GM12878 (cell line): ENCODE results near the gene PPP1R1B. TPM values are rescaled to one million over a fixed set of nuclear protein-coding genes. Genes with fewer than 3 reads are reported as not detected.
A peak's percentile ranks its signal among the peaks of the same experiment; 100 is the strongest.

Experiments
- CEBPB ChIP-seq, 2 experiments: fragments of 150-350 bp in 1 of 2; IDR thresholded peaks; 2 replicates each; pipeline ENCODE4 v1.6.1; 2012 to 2014; ENCODE audit warnings: low read depth in 2 of 2, low read length in 2 of 2, borderline replicate concordance in 1 of 2, inconsistent platforms in 1 of 2
- ETV6 ChIP-seq, 2 experiments: fragments of 450-650 bp in 1 of 2; IDR thresholded peaks in 1 of 2; conservative IDR thresholded peaks in 1 of 2; 2 replicates each; pipeline ENCODE4 v1.6.1; 2014; ENCODE audit warnings: antibody characterized with exemption in 1 of 2, borderline replicate concordance in 1 of 2, low read depth in 1 of 2, mild to moderate bottlenecking in 1 of 2, moderate library complexity in 1 of 2
- FOS ChIP-seq: IDR thresholded peaks from 3 replicates; pipeline ENCODE4 v1.6.1; 2011; ENCODE audit warnings: borderline replicate concordance; ENCODE audit not compliant: insufficient read length; ENCODE audit errors: extremely low read depth
- FOXM1 ChIP-seq: IDR thresholded peaks from 2 replicates; pipeline ENCODE4 v1.6.1; 2012; ENCODE audit warnings: low read depth, mild to moderate bottlenecking, inconsistent platforms, low read length, moderate library complexity
- GABPA ChIP-seq: IDR thresholded peaks from 2 replicates; pipeline ENCODE4 v1.6.1; 2014; ENCODE audit warnings: antibody characterized with exemption, low read depth, mild to moderate bottlenecking, inconsistent platforms
- MYC ChIP-seq: IDR thresholded peaks from 2 replicates; pipeline ENCODE4 v1.6.1; 2011; ENCODE audit warnings: mild to moderate bottlenecking, low read length, moderate library complexity, inconsistent platforms; ENCODE audit not compliant: insufficient read depth, insufficient replicate concordance, insufficient read length, severe bottlenecking
- NFYA ChIP-seq: IDR thresholded peaks from 2 replicates; pipeline ENCODE4 v1.6.1; 2011; ENCODE audit warnings: low read depth, mild to moderate bottlenecking, low read length, improper control_type of control experiment, borderline replicate concordance
- RUNX3 ChIP-seq: IDR thresholded peaks from 2 replicates; pipeline ENCODE4 v1.6.1; 2012; ENCODE audit warnings: low read length, inconsistent platforms
- SIN3A ChIP-seq: IDR thresholded peaks from 2 replicates; pipeline ENCODE4 v1.6.1; 2012; ENCODE audit warnings: low read depth, low read length, improper control_type of control experiment
- SMC3 ChIP-seq: IDR thresholded peaks from 2 replicates; pipeline ENCODE4 v1.6.1; 2011; ENCODE audit warnings: low read length, improper control_type of control experiment, borderline replicate concordance
- SREBF2 ChIP-seq: IDR thresholded peaks from 2 replicates; pipeline ENCODE4 v1.6.1; 2012; ENCODE audit warnings: mild to moderate bottlenecking, low read length
- TAF1 ChIP-seq: IDR thresholded peaks from 2 replicates; pipeline ENCODE4 v1.6.1; 2011; ENCODE audit warnings: mild to moderate bottlenecking, low read depth, low read length, borderline replicate concordance
- YY1 ChIP-seq: IDR thresholded peaks from 2 replicates; pipeline ENCODE4 v1.6.1; 2011; ENCODE audit warnings: low read depth, mild to moderate bottlenecking, low read length
- ZSCAN29 ChIP-seq: fragments of 450-650 bp; IDR thresholded peaks from 2 replicates; pipeline ENCODE4 v1.6.1; 2017; ENCODE audit warnings: mild to moderate bottlenecking, moderate library complexity
- polyA plus RNA-seq, 11 experiments: library from polyadenylated mRNA; depleted of rRNA in 4 of 11; unstranded in 6 of 11; stranded (reverse) in 5 of 11; fragments of >200 nt; fragmentation: Nextera tagmentation in 4 of 11; fragmentation: Illumina TruSeq in 1 of 11; extraction: Ambion mirVana in 4 of 11; extraction: Trizol in 1 of 11; gene quantifications; 1 replicate in 1 of 11; 2 replicates in 10 of 11; pipeline versions ENCODE4 v1.2.1 to v1.2.3, GENCODE V29; 2011 to 2016; ENCODE audit warnings: inconsistent platforms in 2 of 11, missing spikeins in 2 of 11, low read depth in 1 of 11
- total RNA-seq, 4 experiments: library from RNA; depleted of rRNA in 3 of 4; stranded (reverse); fragments of >200 nt in 3 of 4; fragmentation: Illumina TruSeq in 1 of 4; extraction: Trizol in 1 of 4; gene quantifications; 2 replicates each; pipeline versions ENCODE4 v1.2.1 to v1.2.3, GENCODE V29; 2013 to 2021
- TF ChIP-seq, protein P1 (sequence below): IDR thresholded peaks from 2 replicates; pipeline ENCODE4 v1.6.1; 2011; ENCODE audit warnings: low read depth, low read length, improper control_type of control experiment, borderline replicate concordance
- TF ChIP-seq, protein P2 (sequence below): IDR thresholded peaks from 2 replicates; pipeline ENCODE4 v1.6.1; 2011; ENCODE audit warnings: low read depth, mild to moderate bottlenecking, low read length, moderate library complexity, borderline replicate concordance; ENCODE audit errors: extremely low read depth
- TF ChIP-seq, protein P3 (sequence below), 3 experiments: IDR thresholded peaks in 2 of 3; conservative IDR thresholded peaks in 1 of 3; 2 replicates each; pipeline ENCODE4 v1.5.1; 2011; ENCODE audit warnings: low read depth in 3 of 3, low read length in 3 of 3, mild to moderate bottlenecking in 3 of 3, control low read depth in 2 of 3, moderate library complexity in 2 of 3, inconsistent platforms in 1 of 3, mixed read lengths in 1 of 3; ENCODE audit not compliant: control insufficient read depth in 2 of 3, insufficient read depth in 1 of 3; ENCODE audit errors: extremely low read depth in 1 of 3
- TF ChIP-seq, protein P4 (sequence below): fragments of 450-650 bp; IDR thresholded peaks from 2 replicates; pipeline ENCODE4 v1.6.1; 2016; ENCODE audit warnings: mild to moderate bottlenecking, moderate library complexity, borderline replicate concordance

The PPP1R1B gene
- total and polyA plus RNA-seq, 10 of the 15 experiments (the other 5 are each of a cell fraction or from before 2014, with no cell fraction given), result 0.08 TPM; not detected in 9

DNA sequence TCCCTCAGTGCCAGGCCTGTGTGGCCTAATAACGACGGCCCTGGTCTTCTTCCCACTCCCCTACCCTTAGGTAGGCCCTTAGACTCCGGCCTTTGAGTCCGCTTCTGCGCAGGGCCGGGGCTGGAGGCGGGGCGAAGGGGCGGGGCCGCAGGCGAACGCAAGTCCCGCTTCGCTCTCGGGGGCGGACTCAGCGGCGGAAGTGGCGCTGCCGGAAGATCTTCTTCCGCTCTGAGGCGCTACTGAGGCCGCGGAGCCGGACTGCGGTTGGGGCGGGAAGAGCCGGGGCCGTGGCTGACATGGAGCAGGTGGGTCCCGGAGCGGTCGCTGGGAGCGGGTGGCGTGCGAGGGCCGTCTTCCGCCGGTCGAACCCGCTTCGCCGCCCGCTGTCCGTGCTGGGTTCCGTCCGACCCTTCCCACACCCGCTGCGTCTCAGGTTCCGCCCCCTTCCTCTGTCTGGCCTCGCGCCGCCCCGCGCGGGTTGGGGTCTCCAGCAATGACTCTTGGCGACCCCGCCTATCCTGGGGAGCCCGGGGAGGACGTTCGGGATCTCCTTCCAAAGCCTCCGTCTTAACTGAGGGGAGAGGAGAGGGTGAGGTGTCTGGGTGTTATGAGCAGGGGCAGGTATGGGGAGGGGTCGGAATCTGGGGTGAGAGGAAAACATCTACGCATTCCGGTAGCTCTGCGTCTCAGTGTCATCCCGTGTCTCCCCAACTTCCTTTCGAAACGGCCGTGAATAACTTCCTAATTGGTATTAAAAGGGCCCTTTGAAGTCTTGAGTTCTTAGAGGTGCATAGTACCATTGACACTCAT is 10.4 kb downstream of the PPP1R1B start, which contains the start of gene STARD3 (continued):
- TF ChIP-seq MYC (no peak), GABPA (peak; percentile 91), CEBPB (IDR thresholded peaks at IDR 0.05; ENCODE audit: borderline replicate concordance in 1 of 2, low read depth in 2 of 2, low read length in 2 of 2) (no peak), FOXM1 (no peak), RUNX3 (peak; percentile 78), FOS (no peak), SIN3A (no peak), ETV6 (conservative IDR thresholded peaks at IDR 0.05 in 1 of 2, IDR thresholded peaks at IDR 0.05 in 1 of 2; ENCODE audit: borderline replicate concordance in 1 of 2, low read depth in 1 of 2) (no peak), SREBF2 (no peak), SMC3 (no peak), TAF1 (0 out of 2 replicates have a peak, but pooled peaks have one; percentile 59), ZSCAN29 (peak; percentile 34; the same call in 1 of the 2 replicates), YY1 (peak; percentile 77), NFYA (no peak)
- TF ChIP-seq, protein P1, sequence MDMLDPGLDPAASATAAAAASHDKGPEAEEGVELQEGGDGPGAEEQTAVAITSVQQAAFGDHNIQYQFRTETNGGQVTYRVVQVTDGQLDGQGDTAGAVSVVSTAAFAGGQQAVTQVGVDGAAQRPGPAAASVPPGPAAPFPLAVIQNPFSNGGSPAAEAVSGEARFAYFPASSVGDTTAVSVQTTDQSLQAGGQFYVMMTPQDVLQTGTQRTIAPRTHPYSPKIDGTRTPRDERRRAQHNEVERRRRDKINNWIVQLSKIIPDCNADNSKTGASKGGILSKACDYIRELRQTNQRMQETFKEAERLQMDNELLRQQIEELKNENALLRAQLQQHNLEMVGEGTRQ, result no peak
- TF ChIP-seq, protein P2, sequence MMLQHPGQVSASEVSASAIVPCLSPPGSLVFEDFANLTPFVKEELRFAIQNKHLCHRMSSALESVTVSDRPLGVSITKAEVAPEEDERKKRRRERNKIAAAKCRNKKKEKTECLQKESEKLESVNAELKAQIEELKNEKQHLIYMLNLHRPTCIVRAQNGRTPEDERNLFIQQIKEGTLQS, result no peak
- TF ChIP-seq, protein P3, sequence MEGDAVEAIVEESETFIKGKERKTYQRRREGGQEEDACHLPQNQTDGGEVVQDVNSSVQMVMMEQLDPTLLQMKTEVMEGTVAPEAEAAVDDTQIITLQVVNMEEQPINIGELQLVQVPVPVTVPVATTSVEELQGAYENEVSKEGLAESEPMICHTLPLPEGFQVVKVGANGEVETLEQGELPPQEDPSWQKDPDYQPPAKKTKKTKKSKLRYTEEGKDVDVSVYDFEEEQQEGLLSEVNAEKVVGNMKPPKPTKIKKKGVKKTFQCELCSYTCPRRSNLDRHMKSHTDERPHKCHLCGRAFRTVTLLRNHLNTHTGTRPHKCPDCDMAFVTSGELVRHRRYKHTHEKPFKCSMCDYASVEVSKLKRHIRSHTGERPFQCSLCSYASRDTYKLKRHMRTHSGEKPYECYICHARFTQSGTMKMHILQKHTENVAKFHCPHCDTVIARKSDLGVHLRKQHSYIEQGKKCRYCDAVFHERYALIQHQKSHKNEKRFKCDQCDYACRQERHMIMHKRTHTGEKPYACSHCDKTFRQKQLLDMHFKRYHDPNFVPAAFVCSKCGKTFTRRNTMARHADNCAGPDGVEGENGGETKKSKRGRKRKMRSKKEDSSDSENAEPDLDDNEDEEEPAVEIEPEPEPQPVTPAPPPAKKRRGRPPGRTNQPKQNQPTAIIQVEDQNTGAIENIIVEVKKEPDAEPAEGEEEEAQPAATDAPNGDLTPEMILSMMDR (IDR thresholded peaks at IDR 0.05 in 2 of 3, conservative IDR thresholded peaks at IDR 0.05 in 1 of 3; ENCODE audit: control insufficient read depth in 2 of 3, extremely low read depth in 1 of 3, insufficient read depth in 1 of 3, low read depth in 3 of 3, low read length in 3 of 3), result peak in 1 of 3 experiments; percentile 12; a peak in 2 of 6 replicates
- TF ChIP-seq, protein P4, sequence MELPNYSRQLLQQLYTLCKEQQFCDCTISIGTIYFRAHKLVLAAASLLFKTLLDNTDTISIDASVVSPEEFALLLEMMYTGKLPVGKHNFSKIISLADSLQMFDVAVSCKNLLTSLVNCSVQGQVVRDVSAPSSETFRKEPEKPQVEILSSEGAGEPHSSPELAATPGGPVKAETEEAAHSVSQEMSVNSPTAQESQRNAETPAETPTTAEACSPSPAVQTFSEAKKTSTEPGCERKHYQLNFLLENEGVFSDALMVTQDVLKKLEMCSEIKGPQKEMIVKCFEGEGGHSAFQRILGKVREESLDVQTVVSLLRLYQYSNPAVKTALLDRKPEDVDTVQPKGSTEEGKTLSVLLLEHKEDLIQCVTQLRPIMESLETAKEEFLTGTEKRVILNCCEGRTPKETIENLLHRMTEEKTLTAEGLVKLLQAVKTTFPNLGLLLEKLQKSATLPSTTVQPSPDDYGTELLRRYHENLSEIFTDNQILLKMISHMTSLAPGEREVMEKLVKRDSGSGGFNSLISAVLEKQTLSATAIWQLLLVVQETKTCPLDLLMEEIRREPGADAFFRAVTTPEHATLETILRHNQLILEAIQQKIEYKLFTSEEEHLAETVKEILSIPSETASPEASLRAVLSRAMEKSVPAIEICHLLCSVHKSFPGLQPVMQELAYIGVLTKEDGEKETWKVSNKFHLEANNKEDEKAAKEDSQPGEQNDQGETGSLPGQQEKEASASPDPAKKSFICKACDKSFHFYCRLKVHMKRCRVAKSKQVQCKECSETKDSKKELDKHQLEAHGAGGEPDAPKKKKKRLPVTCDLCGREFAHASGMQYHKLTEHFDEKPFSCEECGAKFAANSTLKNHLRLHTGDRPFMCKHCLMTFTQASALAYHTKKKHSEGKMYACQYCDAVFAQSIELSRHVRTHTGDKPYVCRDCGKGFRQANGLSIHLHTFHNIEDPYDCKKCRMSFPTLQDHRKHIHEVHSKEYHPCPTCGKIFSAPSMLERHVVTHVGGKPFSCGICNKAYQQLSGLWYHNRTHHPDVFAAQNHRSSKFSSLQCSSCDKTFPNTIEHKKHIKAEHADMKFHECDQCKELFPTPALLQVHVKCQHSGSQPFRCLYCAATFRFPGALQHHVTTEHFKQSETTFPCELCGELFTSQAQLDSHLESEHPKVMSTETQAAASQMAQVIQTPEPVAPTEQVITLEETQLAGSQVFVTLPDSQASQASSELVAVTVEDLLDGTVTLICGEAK, result peak; percentile 97
